SU-DHL-6 (cell line): Measurements from ENCODE around the gene ZNF574.

Experiments used
- H2AFZ ChIP-seq: fragments of 200-600 bp; sonication (generic); 2 replicates; pipeline ENCODE4 v1.6.1; 2014; ENCODE audit warnings: low read depth, mild to moderate bottlenecking, moderate library complexity, mixed read lengths, antibody characterized with exemption, low read length; ENCODE audit not compliant: severe bottlenecking
- H3F3A ChIP-seq: fragments of 200-600 bp; shearing (Covaris generic); 2 replicates; pipeline ENCODE4 v1.6.0; 2016; ENCODE audit warnings: antibody characterized with exemption, mild to moderate bottlenecking; ENCODE audit not compliant: insufficient read depth
- H3K27ac ChIP-seq: fragments of 200-600 bp; sonication (generic); 2 replicates; pipeline ENCODE4 v1.5.1; 2016; ENCODE audit warnings: low read depth, mild to moderate bottlenecking, low read length, moderate library complexity, mixed read lengths
- H3K27me3 ChIP-seq: fragments of 200-600 bp; sonication (generic), shearing (Covaris generic); 2 replicates; pipeline ENCODE4 v1.6.0; 2014; ENCODE audit warnings: mild to moderate bottlenecking, low read length
- H3K36me3 ChIP-seq: fragments of 200-600 bp; sonication (generic); 2 replicates; pipeline ENCODE4 v1.6.1; 2014; ENCODE audit warnings: mild to moderate bottlenecking, low read length, mixed read lengths
- H3K4me2 ChIP-seq: fragments of 300-600, 200-600 bp; shearing (Covaris generic), sonication (generic); 2 replicates; pipeline ENCODE4 v1.6.0; 2014; ENCODE audit warnings: low read length, low read depth, mild to moderate bottlenecking; ENCODE audit not compliant: poor library complexity, severe bottlenecking
- H3K4me3 ChIP-seq: fragments of 200-600 bp; sonication (generic); 2 replicates; pipeline ENCODE4 v1.5.1; 2014; ENCODE audit warnings: antibody characterized with exemption, low read length, mild to moderate bottlenecking, mixed read lengths; ENCODE audit not compliant: insufficient read depth, poor library complexity, severe bottlenecking
- H3K79me2 ChIP-seq: fragments of 200-600 bp; sonication (generic); 2 replicates; pipeline ENCODE4 v1.6.1; 2014; ENCODE audit warnings: mild to moderate bottlenecking, low read length, moderate library complexity; ENCODE audit not compliant: insufficient read depth
- H3K9ac ChIP-seq: fragments of 200-600 bp; sonication (generic); 2 replicates; pipeline ENCODE4 v1.7.0; 2014; ENCODE audit warnings: mild to moderate bottlenecking, low read length
- H3K9me2 ChIP-seq: fragments of 200-600 bp; sonication (generic); replicated peaks from 2 replicates; pipeline ENCODE4 v1.6.1; 2014; ENCODE audit warnings: low read length; ENCODE audit not compliant: insufficient read depth
- H3K9me3 ChIP-seq: fragments of 200-600 bp; sonication (generic); 2 replicates; pipeline ENCODE4 v1.6.1; 2014; ENCODE audit warnings: low read length, mixed read lengths; ENCODE audit not compliant: insufficient read depth
- H4K20me1 ChIP-seq: fragments of 200-600 bp; sonication (generic); 2 replicates; pipeline ENCODE4 v1.6.1; 2014; ENCODE audit warnings: low read depth, mild to moderate bottlenecking, antibody characterized with exemption, low read length, moderate library complexity, mixed read lengths
- EZH2phosphoT487 ChIP-seq: fragments of 200-600 bp; sonication (generic), shearing (Covaris generic); conservative IDR thresholded peaks from 2 replicates; pipeline ENCODE4 v1.6.1; 2018; ENCODE audit warnings: mild to moderate bottlenecking, antibody characterized with exemption, low read length, moderate library complexity, mixed read lengths
- TF ChIP-seq, protein P1 (sequence below): fragments of 200-600 bp; sonication (generic); IDR thresholded peaks from one replicate; pipeline ENCODE4 v1.5.1; 2017; ENCODE audit warnings: antibody characterized with exemption, mild to moderate bottlenecking, low read length, moderate library complexity; ENCODE audit not compliant: insufficient read depth, poor library complexity, severe bottlenecking

Gene ZNF574

DNA sequence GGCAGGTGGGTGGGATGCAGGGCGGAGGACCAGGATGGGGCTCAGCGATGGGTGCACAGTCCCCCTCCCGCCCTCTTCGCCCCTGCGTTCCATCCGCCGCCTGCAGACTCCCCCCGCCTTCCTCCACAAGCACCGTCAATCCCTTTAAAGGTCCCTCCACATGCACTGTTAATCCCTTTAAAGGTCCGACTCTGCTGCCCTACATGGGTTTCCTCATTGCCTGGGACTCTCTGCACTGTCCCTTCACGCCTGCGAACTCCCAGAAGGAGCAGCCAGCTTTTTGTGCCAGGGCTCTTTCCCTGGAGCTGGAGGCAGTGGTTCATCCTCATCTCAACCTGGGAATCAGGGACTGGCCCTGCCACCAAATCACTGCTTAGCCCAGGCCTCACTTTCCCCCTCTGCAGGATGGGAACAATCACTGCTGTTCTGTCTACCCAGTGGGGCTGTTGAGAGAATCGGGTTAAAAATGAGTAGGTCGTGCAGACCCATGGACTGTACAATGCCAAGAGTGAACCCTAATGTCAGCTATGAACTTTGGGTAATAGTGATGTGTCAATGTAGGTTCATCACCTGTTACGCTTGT is 20.4 kb downstream of the ZNF574 start:
- H3F3A ChIP-seq, result no peaks in the 10 kb centered on the region
- H3K79me2 ChIP-seq, result no peaks in the 10 kb centered on the region
- H2AFZ ChIP-seq, result no peak overlapping the region
- no peaks in the 10 kb centered on the region for H3K36me3 ChIP-seq
- no peak overlapping the region for H3K4me2 ChIP-seq
- no peak for TF ChIP-seq EZH2phosphoT487
- TF ChIP-seq, protein P1, sequence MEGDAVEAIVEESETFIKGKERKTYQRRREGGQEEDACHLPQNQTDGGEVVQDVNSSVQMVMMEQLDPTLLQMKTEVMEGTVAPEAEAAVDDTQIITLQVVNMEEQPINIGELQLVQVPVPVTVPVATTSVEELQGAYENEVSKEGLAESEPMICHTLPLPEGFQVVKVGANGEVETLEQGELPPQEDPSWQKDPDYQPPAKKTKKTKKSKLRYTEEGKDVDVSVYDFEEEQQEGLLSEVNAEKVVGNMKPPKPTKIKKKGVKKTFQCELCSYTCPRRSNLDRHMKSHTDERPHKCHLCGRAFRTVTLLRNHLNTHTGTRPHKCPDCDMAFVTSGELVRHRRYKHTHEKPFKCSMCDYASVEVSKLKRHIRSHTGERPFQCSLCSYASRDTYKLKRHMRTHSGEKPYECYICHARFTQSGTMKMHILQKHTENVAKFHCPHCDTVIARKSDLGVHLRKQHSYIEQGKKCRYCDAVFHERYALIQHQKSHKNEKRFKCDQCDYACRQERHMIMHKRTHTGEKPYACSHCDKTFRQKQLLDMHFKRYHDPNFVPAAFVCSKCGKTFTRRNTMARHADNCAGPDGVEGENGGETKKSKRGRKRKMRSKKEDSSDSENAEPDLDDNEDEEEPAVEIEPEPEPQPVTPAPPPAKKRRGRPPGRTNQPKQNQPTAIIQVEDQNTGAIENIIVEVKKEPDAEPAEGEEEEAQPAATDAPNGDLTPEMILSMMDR, result no peak
- H3K9me3 ChIP-seq, result no peaks in the 10 kb centered on the region
- H3K9me2 ChIP-seq, result no peaks in the 10 kb centered on the region
- no peak overlapping the region for H3K27ac ChIP-seq
- H3K4me3 ChIP-seq, result no peak overlapping the region
- no peak overlapping the region for H3K9ac ChIP-seq
- H4K20me1 ChIP-seq, result no peaks in the 10 kb centered on the region
- no peaks in the 10 kb centered on the region for H3K27me3 ChIP-seq

DNA sequence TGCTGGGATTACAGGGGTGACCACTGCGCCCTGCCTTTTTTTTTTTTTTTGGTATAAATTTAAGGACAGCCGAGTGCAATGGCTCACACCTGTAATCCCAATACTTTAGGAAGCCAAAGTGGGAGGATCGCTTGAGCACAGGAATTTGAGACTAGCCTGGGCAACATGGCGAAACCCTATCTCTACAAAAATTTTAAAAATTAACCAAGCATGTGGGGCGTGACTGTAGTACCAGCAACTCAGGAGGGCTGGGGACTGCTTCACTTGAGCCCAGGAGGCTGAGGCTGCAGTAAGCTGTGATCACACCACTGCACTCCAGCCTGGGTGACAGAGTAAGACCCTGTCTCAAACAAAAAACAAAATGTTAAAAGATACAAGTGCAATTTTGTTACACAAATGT is 21.5 kb downstream of the ZNF574 start:
- Histone ChIP-seq H3K4me2 (no peak overlapping the region), H3K4me3 (no peak overlapping the region), H3K9me3 (no peaks in the 10 kb centered on the region), H3K9ac (no peak overlapping the region), H3K36me3 (no peaks in the 10 kb centered on the region), H3F3A (no peaks in the 10 kb centered on the region), H2AFZ (no peak overlapping the region), H4K20me1 (no peaks in the 10 kb centered on the region), H3K9me2 (no peaks in the 10 kb centered on the region), H3K27ac (no peak overlapping the region), H3K27me3 (no peaks in the 10 kb centered on the region), H3K79me2 (no peaks in the 10 kb centered on the region)
- TF ChIP-seq, protein P1, result no peak
- no peak for TF ChIP-seq EZH2phosphoT487

DNA sequence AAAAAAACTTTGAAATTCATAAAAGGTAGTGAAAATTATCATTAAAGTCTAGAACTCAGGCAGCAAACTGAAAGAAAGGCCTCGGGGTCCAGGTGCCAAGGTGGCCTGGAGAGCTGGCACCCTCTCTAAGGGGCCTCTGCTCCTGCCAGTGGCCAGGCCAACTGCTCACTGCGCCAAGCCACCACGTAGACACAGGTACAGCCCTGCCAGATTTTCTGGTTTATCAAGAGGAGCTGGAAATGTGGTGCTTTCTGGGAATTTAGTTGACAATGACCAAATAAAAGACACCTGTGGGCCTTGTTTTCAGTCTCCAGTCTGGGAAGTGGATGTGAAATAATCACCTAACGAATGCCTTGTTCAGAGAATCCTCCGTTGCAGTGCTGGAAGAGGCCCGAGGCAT is 22.8 kb downstream of the ZNF574 start:
- no peak overlapping the region for H3K27ac ChIP-seq
- no peaks in the 10 kb centered on the region for H3K9me3 ChIP-seq
- no peak overlapping the region for H3K4me3 ChIP-seq
- H3F3A ChIP-seq, result no peaks in the 10 kb centered on the region
- H3K27me3 ChIP-seq, result no peaks in the 10 kb centered on the region
- no peaks in the 10 kb centered on the region for H3K79me2 ChIP-seq
- H3K36me3 ChIP-seq, result no peaks in the 10 kb centered on the region
- H3K9ac ChIP-seq, result no peak overlapping the region
- H2AFZ ChIP-seq, result no peak overlapping the region
- no peaks in the 10 kb centered on the region for H3K9me2 ChIP-seq
- H3K4me2 ChIP-seq, result no peak overlapping the region
- H4K20me1 ChIP-seq, result no peaks in the 10 kb centered on the region
- TF ChIP-seq, protein P1, result no peak
- no peak for TF ChIP-seq EZH2phosphoT487
